Endothelial cell of umbilical vein (primary cell): ENCODE measurements around the gene DAG1. TPM values are rescaled to one million over a fixed set of nuclear protein-coding genes. Genes with fewer than 3 reads are reported as not detected.

Experiments used
- BruUV-seq: library from RNA; stranded (reverse); fragments of 400-500 nt; replicated peaks from 2 replicates; lab custom pipeline; 2021; lab: Mats Ljungman, UMichigan
- CTCF ChIA-PET: fragments of 300-600, 350-600 bp; sonication (Branson Sonifier 250); formaldehyde crosslinking; loops from one replicate; lab custom pipeline; 2021; ENCODE audit warnings: antibody characterized with exemption, inconsistent platforms; lab: Charles Lee
- POLR2A ChIA-PET: fragments of 300-600, 350-600 bp; sonication (Branson Sonifier 250); formaldehyde crosslinking; loops from one replicate; lab custom pipeline; 2021; ENCODE audit warnings: antibody characterized with exemption, inconsistent platforms; lab: Charles Lee
- DNase-seq: peaks from one replicate; pipeline ENCODE4 v3.0.0-alpha.2; 2011; ENCODE audit warnings: low read depth, low spot score
- FAIRE-seq: peaks from 2 replicates; lab custom pipeline; 2011; peaks lifted over from hg19 to GRCh38; lab: Jason Lieb, UNC
- H2AFZ ChIP-seq: 2 replicates; pipeline ENCODE4 v1.6.0; 2012; ENCODE audit warnings: low read depth, low read length, control low read depth, inconsistent platforms
- H3K27ac ChIP-seq: 2 replicates; pipeline ENCODE4 v1.5.1; 2011; ENCODE audit warnings: low read depth, mild to moderate bottlenecking, control low read depth, low read length, moderate library complexity; ENCODE audit not compliant: insufficient read depth
- H3K27me3 ChIP-seq, 2 experiments: 2 replicates each; pipeline versions ENCODE4 v1.6.0 to v1.6.1; 2011; ENCODE audit warnings: low read length in 2 of 2, mixed read lengths in 1 of 2; ENCODE audit not compliant: control insufficient read depth in 2 of 2, insufficient read depth in 2 of 2
- H3K36me3 ChIP-seq, 2 experiments: 2 replicates in 1 of 2; 3 replicates in 1 of 2; pipeline ENCODE4 v1.5.1; 2011; ENCODE audit warnings: low read length in 2 of 2, mild to moderate bottlenecking in 1 of 2, moderate library complexity in 1 of 2; ENCODE audit not compliant: control insufficient read depth in 2 of 2, insufficient read depth in 2 of 2; ENCODE audit errors: extremely low read depth in 1 of 2
- H3K4me1 ChIP-seq: 3 replicates; pipeline ENCODE4 v1.5.1; 2011; ENCODE audit warnings: mild to moderate bottlenecking, low read length; ENCODE audit not compliant: control insufficient read depth, insufficient read depth; ENCODE audit errors: extremely low read depth
- H3K4me2 ChIP-seq: 2 replicates; pipeline ENCODE4 v1.6.1; 2011; ENCODE audit warnings: low read length, control low read depth, mixed read lengths; ENCODE audit not compliant: insufficient read depth
- H3K4me3 ChIP-seq, 3 experiments: fragments of 200-600 bp in 1 of 3; sonication (generic), shearing (Covaris generic) in 1 of 3; replicated peaks in 1 of 3; 2 replicates each; pipeline ENCODE4 v1.5.1; 2011 to 2016; ENCODE audit warnings: control low read depth in 3 of 3, low read length in 3 of 3, mild to moderate bottlenecking in 2 of 3, inconsistent platforms in 1 of 3, low read depth in 1 of 3, moderate library complexity in 1 of 3; ENCODE audit not compliant: insufficient read depth in 1 of 3
- H3K79me2 ChIP-seq: 2 replicates; pipeline ENCODE4 v1.6.0; 2012; ENCODE audit warnings: low read length, inconsistent platforms; ENCODE audit not compliant: control insufficient read depth, insufficient read depth
- H3K9ac ChIP-seq: replicated peaks from 2 replicates; pipeline ENCODE3; 2011; ENCODE audit warnings: low read length, control low read depth; ENCODE audit not compliant: insufficient read depth; ENCODE audit errors: extremely low read depth
- H3K9me1 ChIP-seq: replicated peaks from 3 replicates; pipeline ENCODE4 v1.6.0; 2011; ENCODE audit warnings: mild to moderate bottlenecking, low read length; ENCODE audit not compliant: control insufficient read depth, insufficient read depth; ENCODE audit errors: extremely low read depth
- H3K9me3 ChIP-seq: replicated peaks from 2 replicates; pipeline ENCODE4 v1.5.1; 2012; ENCODE audit warnings: low read length, inconsistent platforms; ENCODE audit not compliant: control insufficient read depth, insufficient read depth
- H4K20me1 ChIP-seq: replicated peaks from 2 replicates; pipeline ENCODE3; 2011; ENCODE audit warnings: mild to moderate bottlenecking, low read length; ENCODE audit not compliant: control insufficient read depth, insufficient read depth; ENCODE audit errors: extremely low read depth
- EZH2 ChIP-seq: IDR thresholded peaks from 2 replicates; pipeline ENCODE4 v1.6.1; 2012; ENCODE audit warnings: borderline replicate concordance, low read depth, mild to moderate bottlenecking, moderate library complexity, low read length, inconsistent platforms; ENCODE audit not compliant: severe bottlenecking
- FOS ChIP-seq: IDR thresholded peaks from 2 replicates; pipeline ENCODE4 v1.6.1; 2011; ENCODE audit warnings: mild to moderate bottlenecking, low read length, moderate library complexity, borderline replicate concordance; ENCODE audit not compliant: insufficient read depth
- GATA2 ChIP-seq: IDR thresholded peaks from 2 replicates; pipeline ENCODE4 v1.7.0; 2011; ENCODE audit warnings: low read depth, mild to moderate bottlenecking, moderate library complexity, mixed read lengths, low read length; ENCODE audit not compliant: insufficient read length, insufficient read depth
- JUN ChIP-seq: IDR thresholded peaks from 2 replicates; pipeline ENCODE4 v1.6.1; 2011; ENCODE audit warnings: borderline replicate concordance, low read depth; ENCODE audit not compliant: insufficient read length, insufficient read depth
- MYC ChIP-seq: IDR thresholded peaks from one replicate; pipeline ENCODE4 v1.6.1; 2011; ENCODE audit warnings: mild to moderate bottlenecking, low read depth, low read length
- POLR2A ChIP-seq: IDR thresholded peaks from 2 replicates; pipeline ENCODE4 v1.6.1; 2012; ENCODE audit warnings: low read depth, mild to moderate bottlenecking, control low read depth, low read length
- POLR2AphosphoS5 ChIP-seq: IDR thresholded peaks from 2 replicates; pipeline ENCODE4 v1.6.1; 2012; ENCODE audit warnings: low read depth, mild to moderate bottlenecking, control low read depth, low read length, moderate library complexity; ENCODE audit not compliant: insufficient read depth
- dilution Hi-C: fragments of 300-500 bp; cut with MboI; formaldehyde crosslinking; loops from one replicate; pipeline ENCODE4 v1.15.0; 2019; ENCODE audit warnings: low sequenced_read_pairs; ENCODE audit not compliant: extremely low pct_ligation_motif_present
- intact Hi-C: fragments of 100-400 bp; cut with micrococcal nuclease; formaldehyde crosslinking; loops from one replicate; pipeline ENCODE4 v1.10.0; 2022
- polyA plus RNA-seq, 4 experiments: library from polyadenylated mRNA; depleted of rRNA in 3 of 4; stranded (reverse) in 3 of 4; unstranded in 1 of 4; fragments of >200 nt; gene quantifications; 2 replicates each; pipeline versions ENCODE4 v1.2.1 to v1.2.3, GENCODE V29; 2011 to 2012; ENCODE audit warnings: missing spikeins in 1 of 4
- total RNA-seq: library from RNA; stranded (reverse); gene quantifications from 2 replicates; pipeline ENCODE4 v1.2.3, GENCODE V29; 2021
- TF ChIP-seq, protein P1 (sequence below): IDR thresholded peaks from 2 replicates; pipeline ENCODE4 v1.6.1; 2011; ENCODE audit not compliant: insufficient read depth, insufficient read length
- TF ChIP-seq, protein P2 (sequence below), 2 donors: IDR thresholded peaks; 1 replicate in 1 of 2; 2 replicates in 1 of 2; pipeline ENCODE4 v1.5.1; 2011; ENCODE audit warnings: low read length in 2 of 2, mild to moderate bottlenecking in 2 of 2, moderate library complexity in 2 of 2, control low read depth in 1 of 2, inconsistent platforms in 1 of 2, low read depth in 1 of 2; ENCODE audit not compliant: insufficient read depth in 1 of 2; ENCODE audit errors: extremely low read depth in 1 of 2

Gene DAG1
- total and polyA plus RNA-seq, 2 donors (not counting 3 experiments of a cell fraction or from before 2014, with no cell fraction given), result 59.6 to 97.5 TPM

DNA sequence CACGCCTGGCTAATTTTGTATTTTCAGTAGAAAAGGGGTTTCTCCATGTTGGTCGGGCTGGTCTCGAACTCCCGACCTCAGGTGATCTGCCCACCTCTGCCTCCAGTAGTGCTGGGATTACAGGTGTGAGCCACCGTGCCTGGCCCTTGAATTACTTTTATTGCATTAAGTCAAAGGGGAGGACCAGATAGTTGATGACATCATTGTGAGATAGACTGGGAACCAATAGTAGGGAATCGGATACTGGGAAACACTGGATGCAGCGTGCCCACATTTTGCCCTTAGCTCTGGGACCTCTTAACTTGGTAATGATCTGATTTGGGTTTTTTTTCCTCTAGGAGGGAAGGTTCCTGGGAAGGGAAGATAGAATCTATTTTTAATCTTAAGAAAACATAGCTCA is 19.2 kb downstream of the DAG1 start:
- Histone ChIP-seq H3K9ac (no peak overlapping the region), H3K9me3 (no peaks in the 10 kb centered on the region), H3K9me1 (no peaks in the 10 kb centered on the region), H3K27me3 (no peaks in the 10 kb centered on the region), H2AFZ (no peak overlapping the region), H3K79me2 (peaks cover 2% of the 10 kb centered on the region), H3K4me3 (no peak overlapping the region), H3K4me1 (no peaks in the 10 kb centered on the region), H3K4me2 (no peak overlapping the region), H3K27ac (no peak overlapping the region), H4K20me1 (no peaks in the 10 kb centered on the region), H3K36me3 (no peaks in the 10 kb centered on the region)
- FAIRE-seq (no peak), DNase-seq (no peak)
- dilution Hi-C loops (no loop called here), intact Hi-C loops (no loop called here)
- POLR2A ChIA-PET, result no interaction called here
- no TSS peak for BruUV-seq
- CTCF ChIA-PET, result no interaction called here
- TF ChIP-seq GATA2 (no peak), MYC (no peak), EZH2 (no peak), POLR2AphosphoS5 (no peak), JUN (no peak), POLR2A (no peak), FOS (no peak)
- TF ChIP-seq, protein P1, sequence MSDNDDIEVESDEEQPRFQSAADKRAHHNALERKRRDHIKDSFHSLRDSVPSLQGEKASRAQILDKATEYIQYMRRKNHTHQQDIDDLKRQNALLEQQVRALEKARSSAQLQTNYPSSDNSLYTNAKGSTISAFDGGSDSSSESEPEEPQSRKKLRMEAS, result no peak
- TF ChIP-seq, protein P2, sequence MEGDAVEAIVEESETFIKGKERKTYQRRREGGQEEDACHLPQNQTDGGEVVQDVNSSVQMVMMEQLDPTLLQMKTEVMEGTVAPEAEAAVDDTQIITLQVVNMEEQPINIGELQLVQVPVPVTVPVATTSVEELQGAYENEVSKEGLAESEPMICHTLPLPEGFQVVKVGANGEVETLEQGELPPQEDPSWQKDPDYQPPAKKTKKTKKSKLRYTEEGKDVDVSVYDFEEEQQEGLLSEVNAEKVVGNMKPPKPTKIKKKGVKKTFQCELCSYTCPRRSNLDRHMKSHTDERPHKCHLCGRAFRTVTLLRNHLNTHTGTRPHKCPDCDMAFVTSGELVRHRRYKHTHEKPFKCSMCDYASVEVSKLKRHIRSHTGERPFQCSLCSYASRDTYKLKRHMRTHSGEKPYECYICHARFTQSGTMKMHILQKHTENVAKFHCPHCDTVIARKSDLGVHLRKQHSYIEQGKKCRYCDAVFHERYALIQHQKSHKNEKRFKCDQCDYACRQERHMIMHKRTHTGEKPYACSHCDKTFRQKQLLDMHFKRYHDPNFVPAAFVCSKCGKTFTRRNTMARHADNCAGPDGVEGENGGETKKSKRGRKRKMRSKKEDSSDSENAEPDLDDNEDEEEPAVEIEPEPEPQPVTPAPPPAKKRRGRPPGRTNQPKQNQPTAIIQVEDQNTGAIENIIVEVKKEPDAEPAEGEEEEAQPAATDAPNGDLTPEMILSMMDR (IDR thresholded peaks at IDR 0.05; ENCODE audit: extremely low read depth in 1 of 2, insufficient read depth in 1 of 2, low read depth in 1 of 2, low read length in 2 of 2), result no peak
